ENCODE measurements around the gene HIBCH.

DNA sequence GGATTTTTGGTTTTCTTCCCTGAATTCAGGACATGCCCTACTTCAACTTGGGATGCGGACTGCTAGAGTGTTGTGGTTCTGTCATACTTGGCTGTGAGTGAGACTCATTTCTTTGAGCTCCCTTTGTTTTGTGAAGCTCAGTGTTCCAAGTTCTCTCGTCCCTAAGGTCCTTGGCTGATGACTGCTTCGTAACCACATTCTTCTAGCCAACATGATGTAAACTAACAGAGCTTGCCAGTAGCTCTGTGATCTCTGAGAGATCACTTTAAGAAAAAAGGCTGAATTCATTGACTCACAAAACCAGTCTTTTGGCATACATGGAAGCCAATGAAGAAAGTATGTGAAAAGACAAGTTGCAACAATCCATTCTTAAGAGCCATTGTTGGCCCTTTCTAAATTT lies 160.2 kb downstream of the HIBCH start:
- TF ChIP-seq, protein P1, sequence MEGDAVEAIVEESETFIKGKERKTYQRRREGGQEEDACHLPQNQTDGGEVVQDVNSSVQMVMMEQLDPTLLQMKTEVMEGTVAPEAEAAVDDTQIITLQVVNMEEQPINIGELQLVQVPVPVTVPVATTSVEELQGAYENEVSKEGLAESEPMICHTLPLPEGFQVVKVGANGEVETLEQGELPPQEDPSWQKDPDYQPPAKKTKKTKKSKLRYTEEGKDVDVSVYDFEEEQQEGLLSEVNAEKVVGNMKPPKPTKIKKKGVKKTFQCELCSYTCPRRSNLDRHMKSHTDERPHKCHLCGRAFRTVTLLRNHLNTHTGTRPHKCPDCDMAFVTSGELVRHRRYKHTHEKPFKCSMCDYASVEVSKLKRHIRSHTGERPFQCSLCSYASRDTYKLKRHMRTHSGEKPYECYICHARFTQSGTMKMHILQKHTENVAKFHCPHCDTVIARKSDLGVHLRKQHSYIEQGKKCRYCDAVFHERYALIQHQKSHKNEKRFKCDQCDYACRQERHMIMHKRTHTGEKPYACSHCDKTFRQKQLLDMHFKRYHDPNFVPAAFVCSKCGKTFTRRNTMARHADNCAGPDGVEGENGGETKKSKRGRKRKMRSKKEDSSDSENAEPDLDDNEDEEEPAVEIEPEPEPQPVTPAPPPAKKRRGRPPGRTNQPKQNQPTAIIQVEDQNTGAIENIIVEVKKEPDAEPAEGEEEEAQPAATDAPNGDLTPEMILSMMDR (IDR thresholded peaks at IDR 0.05), result no peak
- TF ChIP-seq, protein P2, sequence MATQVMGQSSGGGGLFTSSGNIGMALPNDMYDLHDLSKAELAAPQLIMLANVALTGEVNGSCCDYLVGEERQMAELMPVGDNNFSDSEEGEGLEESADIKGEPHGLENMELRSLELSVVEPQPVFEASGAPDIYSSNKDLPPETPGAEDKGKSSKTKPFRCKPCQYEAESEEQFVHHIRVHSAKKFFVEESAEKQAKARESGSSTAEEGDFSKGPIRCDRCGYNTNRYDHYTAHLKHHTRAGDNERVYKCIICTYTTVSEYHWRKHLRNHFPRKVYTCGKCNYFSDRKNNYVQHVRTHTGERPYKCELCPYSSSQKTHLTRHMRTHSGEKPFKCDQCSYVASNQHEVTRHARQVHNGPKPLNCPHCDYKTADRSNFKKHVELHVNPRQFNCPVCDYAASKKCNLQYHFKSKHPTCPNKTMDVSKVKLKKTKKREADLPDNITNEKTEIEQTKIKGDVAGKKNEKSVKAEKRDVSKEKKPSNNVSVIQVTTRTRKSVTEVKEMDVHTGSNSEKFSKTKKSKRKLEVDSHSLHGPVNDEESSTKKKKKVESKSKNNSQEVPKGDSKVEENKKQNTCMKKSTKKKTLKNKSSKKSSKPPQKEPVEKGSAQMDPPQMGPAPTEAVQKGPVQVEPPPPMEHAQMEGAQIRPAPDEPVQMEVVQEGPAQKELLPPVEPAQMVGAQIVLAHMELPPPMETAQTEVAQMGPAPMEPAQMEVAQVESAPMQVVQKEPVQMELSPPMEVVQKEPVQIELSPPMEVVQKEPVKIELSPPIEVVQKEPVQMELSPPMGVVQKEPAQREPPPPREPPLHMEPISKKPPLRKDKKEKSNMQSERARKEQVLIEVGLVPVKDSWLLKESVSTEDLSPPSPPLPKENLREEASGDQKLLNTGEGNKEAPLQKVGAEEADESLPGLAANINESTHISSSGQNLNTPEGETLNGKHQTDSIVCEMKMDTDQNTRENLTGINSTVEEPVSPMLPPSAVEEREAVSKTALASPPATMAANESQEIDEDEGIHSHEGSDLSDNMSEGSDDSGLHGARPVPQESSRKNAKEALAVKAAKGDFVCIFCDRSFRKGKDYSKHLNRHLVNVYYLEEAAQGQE (IDR thresholded peaks at IDR 0.05; ENCODE audit: insufficient read depth in 1 of 2, low read depth in 2 of 2, low read length in 1 of 2), result no peak
- no peak for TF ChIP-seq TCF7L2 (IDR thresholded peaks at IDR 0.05; ENCODE audit: low read depth, low read length)
- no peak for TF ChIP-seq POLR2AphosphoS5 (IDR thresholded peaks at IDR 0.05; ENCODE audit: low read depth, low read length)
